ENCODE results near the gene JAZF1. TPM values are rescaled to one million over a fixed set of nuclear protein-coding genes. Genes with fewer than 3 reads are reported as not detected.

The JAZF1 gene
- total and polyA plus RNA-seq, 2 donors = 3.9 to 14.5 TPM

DNA sequence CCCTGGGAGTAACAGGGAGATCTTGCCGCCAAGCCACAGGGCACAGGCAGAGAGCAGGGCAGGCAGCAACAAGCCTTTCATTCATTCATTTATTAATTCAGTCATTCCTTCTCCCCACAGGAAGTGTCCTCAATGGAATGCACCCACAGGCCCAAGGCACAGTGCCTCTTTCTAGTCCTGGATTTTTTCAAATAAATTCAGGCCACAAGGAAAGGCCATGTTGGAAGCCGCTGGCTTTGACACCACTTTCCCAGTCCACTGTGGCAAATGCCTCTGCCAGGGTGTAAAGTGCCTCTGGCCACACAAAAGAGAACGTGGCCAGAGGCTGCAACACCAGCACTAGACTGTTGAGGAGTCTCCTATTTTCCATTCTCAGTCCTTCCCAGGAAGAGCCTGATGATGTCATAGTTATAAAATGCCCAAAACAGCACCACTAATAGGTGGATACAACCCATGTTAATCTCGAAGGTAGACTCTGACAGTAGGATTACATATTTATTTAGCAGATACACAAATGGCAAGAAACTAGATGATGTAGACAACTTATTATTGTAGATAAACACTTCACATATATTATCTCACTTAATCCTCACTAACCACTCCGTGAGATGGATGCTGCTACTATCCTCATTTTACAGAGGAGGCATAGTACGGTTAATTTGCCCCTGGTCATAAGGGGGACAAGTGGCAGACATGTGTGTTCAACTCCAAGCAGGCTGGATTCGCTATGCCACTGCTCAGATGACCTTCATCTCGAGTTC lies 5.5 kb downstream of the JAZF1 start:
- 95% methylated on average over 8 of the region's 8 CpGs for WGBS
- Histone ChIP-seq H3K27me3 (ENCODE audit: control insufficient read depth in 2 of 2, insufficient read depth in 1 of 2, low read length in 1 of 2) (peaks cover 0 to 8% of the 10 kb centered on the region in 2 donors), H3K4me3 (ENCODE audit: low read length in 2 of 2) (no peak overlapping the region), H3K9me3 (ENCODE audit: control insufficient read depth in 2 of 2, insufficient read depth in 1 of 2, low read length in 1 of 2) (no peaks in the 10 kb centered on the region), H3K4me1 (ENCODE audit: control insufficient read depth in 2 of 2, insufficient read depth in 2 of 2, low read length in 2 of 2) (peaks cover 0 to 4% of the 10 kb centered on the region in 2 donors), H3K36me3 (ENCODE audit: control insufficient read depth in 2 of 2, insufficient read depth in 2 of 2, low read length in 1 of 2) (peaks cover 0 to 3% of the 10 kb centered on the region in 2 donors), H3K27ac (ENCODE audit: low read depth in 1 of 2, low read length in 1 of 2) (no peak overlapping the region)
- DNase-seq (ENCODE audit: low read depth in 6 of 9, low spot score in 9 of 9) = no peak

DNA sequence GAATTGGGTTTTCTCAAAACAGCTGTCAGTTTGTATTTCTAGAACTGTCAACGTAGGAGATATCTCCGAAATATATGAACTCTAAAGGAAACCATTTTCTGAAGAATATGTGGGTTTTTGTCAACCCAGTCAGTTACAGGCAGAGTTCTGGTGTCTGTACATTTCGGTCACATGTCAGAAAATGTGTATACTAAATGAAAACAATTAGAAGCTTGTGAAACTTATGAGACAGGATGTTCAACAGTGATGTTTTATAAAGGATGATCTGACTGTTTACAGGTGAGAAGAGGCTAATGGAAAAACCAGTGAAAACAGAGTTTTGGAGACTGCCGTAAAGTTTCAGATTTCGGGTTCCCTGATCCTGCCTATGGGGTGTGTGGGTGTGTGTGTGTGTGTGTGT lies 6.2 kb downstream of the JAZF1 start:
- H3K36me3 ChIP-seq (ENCODE audit: control insufficient read depth in 2 of 2, insufficient read depth in 2 of 2, low read length in 1 of 2) = peaks cover 0 to 3% of the 10 kb centered on the region in 2 donors
- DNase-seq (ENCODE audit: low read depth in 6 of 9, low spot score in 9 of 9) = no peak
- H3K27me3 ChIP-seq (ENCODE audit: control insufficient read depth in 2 of 2, insufficient read depth in 1 of 2, low read length in 1 of 2) = peaks cover 0 to 8% of the 10 kb centered on the region in 2 donors
- no peak overlapping the region for H3K27ac ChIP-seq (ENCODE audit: low read depth in 1 of 2, low read length in 1 of 2)
- 92% methylated on average over 5 of the region's 5 CpGs for WGBS
- H3K9me3 ChIP-seq (ENCODE audit: control insufficient read depth in 2 of 2, insufficient read depth in 1 of 2, low read length in 1 of 2) = no peaks in the 10 kb centered on the region
- peaks cover 0 to 4% of the 10 kb centered on the region in 2 donors for H3K4me1 ChIP-seq (ENCODE audit: control insufficient read depth in 2 of 2, insufficient read depth in 2 of 2, low read length in 2 of 2)
- no peak overlapping the region for H3K4me3 ChIP-seq (ENCODE audit: low read length in 2 of 2)

DNA sequence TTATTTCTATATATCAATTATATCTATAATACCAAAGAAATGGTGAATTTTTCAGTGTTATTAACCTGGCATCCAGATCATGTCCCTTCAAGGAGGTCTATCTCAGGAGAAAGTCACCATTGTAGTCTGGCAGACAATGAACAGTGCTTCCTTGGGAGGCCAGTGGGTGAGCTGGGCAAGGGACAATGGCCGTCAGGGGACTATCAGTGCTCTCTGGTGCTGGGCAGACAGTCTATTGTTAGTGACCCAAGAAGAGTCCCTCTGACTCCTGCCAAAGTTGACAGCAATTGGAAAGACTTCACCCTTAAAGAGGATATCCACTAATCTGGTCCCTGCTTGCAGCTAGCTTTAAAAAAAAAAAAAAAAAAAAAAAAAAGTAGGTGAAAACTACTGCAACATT lies 7.1 kb downstream of the JAZF1 start:
- Histone ChIP-seq H3K4me3 (ENCODE audit: low read length in 2 of 2) (no peak overlapping the region), H3K36me3 (ENCODE audit: control insufficient read depth in 2 of 2, insufficient read depth in 2 of 2, low read length in 1 of 2) (peaks cover 0 to 3% of the 10 kb centered on the region in 2 donors), H3K9me3 (ENCODE audit: control insufficient read depth in 2 of 2, insufficient read depth in 1 of 2, low read length in 1 of 2) (no peaks in the 10 kb centered on the region), H3K27me3 (ENCODE audit: control insufficient read depth in 2 of 2, insufficient read depth in 1 of 2, low read length in 1 of 2) (no peaks in the 10 kb centered on the region), H3K4me1 (ENCODE audit: control insufficient read depth in 2 of 2, insufficient read depth in 2 of 2, low read length in 2 of 2) (no peaks in the 10 kb centered on the region), H3K27ac (ENCODE audit: low read depth in 1 of 2, low read length in 1 of 2) (no peak overlapping the region)
- no peak for DNase-seq (ENCODE audit: low read depth in 6 of 9, low spot score in 9 of 9)
- 100% methylated on average over 1 of the region's 1 CpG for WGBS

DNA sequence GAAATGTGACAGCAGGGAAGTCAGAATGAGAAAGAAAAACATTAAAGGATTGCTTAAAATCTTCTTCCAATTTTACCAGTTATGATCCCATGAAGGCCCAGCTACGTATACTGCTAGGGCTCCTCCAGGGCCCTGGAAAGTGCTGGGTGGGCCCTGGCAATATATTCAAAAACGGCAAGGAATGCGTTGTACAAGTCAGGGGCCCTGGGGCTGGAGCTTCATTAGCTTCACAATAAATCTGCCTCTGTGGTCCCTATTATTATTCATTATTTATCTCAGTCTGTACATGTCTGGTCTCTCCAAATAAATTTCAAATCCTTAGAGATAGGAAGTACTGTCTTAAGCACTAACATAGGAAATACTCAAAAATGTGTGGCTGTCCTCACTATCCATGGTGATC lies 7.6 kb downstream of the JAZF1 start:
- Histone ChIP-seq H3K4me3 (ENCODE audit: low read length in 2 of 2) (no peak overlapping the region), H3K27ac (ENCODE audit: low read depth in 1 of 2, low read length in 1 of 2) (no peak overlapping the region), H3K27me3 (ENCODE audit: control insufficient read depth in 2 of 2, insufficient read depth in 1 of 2, low read length in 1 of 2) (no peaks in the 10 kb centered on the region), H3K4me1 (ENCODE audit: control insufficient read depth in 2 of 2, insufficient read depth in 2 of 2, low read length in 2 of 2) (no peaks in the 10 kb centered on the region), H3K9me3 (ENCODE audit: control insufficient read depth in 2 of 2, insufficient read depth in 1 of 2, low read length in 1 of 2) (no peaks in the 10 kb centered on the region), H3K36me3 (ENCODE audit: control insufficient read depth in 2 of 2, insufficient read depth in 2 of 2, low read length in 1 of 2) (peaks cover 0 to 3% of the 10 kb centered on the region in 2 donors)
- no peak for DNase-seq (ENCODE audit: low read depth in 6 of 9, low spot score in 9 of 9)
- WGBS = 98% methylated on average over 3 of the region's 3 CpGs

DNA sequence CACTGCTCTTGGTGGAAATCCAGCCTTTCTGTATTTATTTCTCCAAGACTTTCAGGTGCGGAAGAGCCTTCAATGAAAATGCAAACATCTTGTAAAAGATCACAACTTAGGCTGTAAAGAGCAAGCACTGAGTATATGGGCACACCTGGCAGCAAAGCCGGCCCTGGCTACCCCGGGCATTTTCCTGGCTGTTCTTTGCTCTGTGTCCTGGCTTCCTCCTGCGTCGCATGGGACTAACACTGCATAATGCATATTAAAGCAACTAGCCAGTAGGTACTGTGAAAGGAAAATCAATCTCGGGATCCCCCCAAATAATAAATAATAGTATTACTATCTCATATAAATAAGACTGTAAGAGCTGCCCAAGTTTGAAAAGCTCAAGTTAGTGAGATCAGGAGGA lies 9.9 kb downstream of the JAZF1 start:
- H3K9me3 ChIP-seq (ENCODE audit: control insufficient read depth in 2 of 2, insufficient read depth in 1 of 2, low read length in 1 of 2) = no peaks in the 10 kb centered on the region
- H3K4me3 ChIP-seq (ENCODE audit: low read length in 2 of 2) = no peak overlapping the region
- H3K27me3 ChIP-seq (ENCODE audit: control insufficient read depth in 2 of 2, insufficient read depth in 1 of 2, low read length in 1 of 2) = no peaks in the 10 kb centered on the region
- WGBS = 97% methylated on average over 6 of the region's 6 CpGs
- H3K4me1 ChIP-seq (ENCODE audit: control insufficient read depth in 2 of 2, insufficient read depth in 2 of 2, low read length in 2 of 2) = no peaks in the 10 kb centered on the region
- peaks cover 0 to 3% of the 10 kb centered on the region in 2 donors for H3K36me3 ChIP-seq (ENCODE audit: control insufficient read depth in 2 of 2, insufficient read depth in 2 of 2, low read length in 1 of 2)
- H3K27ac ChIP-seq (ENCODE audit: low read depth in 1 of 2, low read length in 1 of 2) = no peak overlapping the region
- no peak for DNase-seq (ENCODE audit: low read depth in 6 of 9, low spot score in 9 of 9)

DNA sequence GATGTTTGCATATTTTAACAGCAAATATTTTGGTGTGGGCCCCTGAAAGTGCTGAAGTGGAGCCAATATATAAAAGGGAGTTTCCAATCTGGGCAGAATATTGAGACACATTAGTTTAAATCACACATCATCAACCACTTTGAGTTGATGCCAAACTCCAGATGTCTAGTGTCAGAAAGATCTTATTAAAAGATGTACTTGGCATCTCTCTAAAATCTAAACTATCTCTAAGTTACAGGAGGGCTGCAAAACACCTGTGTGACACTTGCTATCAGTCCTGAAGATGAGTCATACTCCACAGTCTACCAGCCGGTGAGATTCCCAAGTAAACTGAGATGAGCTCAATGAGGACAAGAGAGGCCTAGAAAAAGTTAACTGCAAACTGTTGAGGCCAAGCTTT lies 11.4 kb downstream of the JAZF1 start:
- DNase-seq (ENCODE audit: low read depth in 6 of 9, low spot score in 9 of 9) = no peak
- peak overlapping the region in 1 of 2 donors; percentile 5 for H3K27ac ChIP-seq (ENCODE audit: low read depth in 1 of 2, low read length in 1 of 2)
- no peaks in the 10 kb centered on the region for H3K4me1 ChIP-seq (ENCODE audit: control insufficient read depth in 2 of 2, insufficient read depth in 2 of 2, low read length in 2 of 2)
- no peaks in the 10 kb centered on the region for H3K27me3 ChIP-seq (ENCODE audit: control insufficient read depth in 2 of 2, insufficient read depth in 1 of 2, low read length in 1 of 2)
- H3K9me3 ChIP-seq (ENCODE audit: control insufficient read depth in 2 of 2, insufficient read depth in 1 of 2, low read length in 1 of 2) = no peaks in the 10 kb centered on the region
- WGBS = 96% methylated on average over 1 of the region's 1 CpG
- H3K4me3 ChIP-seq (ENCODE audit: low read length in 2 of 2) = no peak overlapping the region
- no peaks in the 10 kb centered on the region for H3K36me3 ChIP-seq (ENCODE audit: control insufficient read depth in 2 of 2, insufficient read depth in 2 of 2, low read length in 1 of 2)

DNA sequence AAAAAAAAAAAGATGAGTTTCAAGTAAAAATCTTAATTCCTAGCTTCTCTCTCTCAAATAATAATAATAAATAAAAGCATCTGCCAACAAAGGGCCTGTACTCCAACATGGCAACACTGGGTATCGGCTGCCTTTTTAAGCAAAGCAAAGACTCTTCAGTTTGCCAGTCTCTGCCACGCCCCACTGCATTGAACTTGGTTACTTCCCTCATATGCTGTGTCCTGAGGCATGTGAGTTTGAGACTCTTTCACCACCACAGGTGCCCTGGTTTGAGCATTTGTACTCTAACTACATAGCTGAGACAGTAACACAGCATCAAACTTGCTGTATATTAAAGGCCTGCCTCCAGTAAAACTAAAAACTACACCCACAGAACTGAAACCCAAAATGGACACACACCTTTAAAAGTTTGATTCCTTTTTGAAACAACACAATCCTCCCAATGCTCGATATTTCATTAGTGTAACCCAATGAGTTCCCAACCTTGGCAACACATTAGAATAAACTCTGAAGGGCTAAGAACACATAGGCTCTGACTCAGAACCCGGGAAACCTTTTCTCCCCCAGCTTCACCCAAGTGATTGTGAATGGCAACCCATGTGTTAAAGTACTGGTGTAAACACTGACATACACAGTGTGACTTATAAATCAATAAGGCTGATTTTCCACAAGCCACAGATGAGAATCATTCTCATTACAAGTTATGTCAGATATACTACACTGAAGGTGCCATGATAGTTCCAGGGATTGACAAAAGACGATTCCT lies 12.0 kb downstream of the JAZF1 start:
- DNase-seq (ENCODE audit: low read depth in 6 of 9, low spot score in 9 of 9) = no peak
- no peaks in the 10 kb centered on the region for H3K9me3 ChIP-seq (ENCODE audit: control insufficient read depth in 2 of 2, insufficient read depth in 1 of 2, low read length in 1 of 2)
- H3K4me1 ChIP-seq (ENCODE audit: control insufficient read depth in 2 of 2, insufficient read depth in 2 of 2, low read length in 2 of 2) = no peaks in the 10 kb centered on the region
- H3K36me3 ChIP-seq (ENCODE audit: control insufficient read depth in 2 of 2, insufficient read depth in 2 of 2, low read length in 1 of 2) = no peaks in the 10 kb centered on the region
- no peaks in the 10 kb centered on the region for H3K27me3 ChIP-seq (ENCODE audit: control insufficient read depth in 2 of 2, insufficient read depth in 1 of 2, low read length in 1 of 2)
- no peak overlapping the region for H3K4me3 ChIP-seq (ENCODE audit: low read length in 2 of 2)
- 96% methylated on average over 5 of the region's 5 CpGs for WGBS
- no peak overlapping the region for H3K27ac ChIP-seq (ENCODE audit: low read depth in 1 of 2, low read length in 1 of 2)

DNA sequence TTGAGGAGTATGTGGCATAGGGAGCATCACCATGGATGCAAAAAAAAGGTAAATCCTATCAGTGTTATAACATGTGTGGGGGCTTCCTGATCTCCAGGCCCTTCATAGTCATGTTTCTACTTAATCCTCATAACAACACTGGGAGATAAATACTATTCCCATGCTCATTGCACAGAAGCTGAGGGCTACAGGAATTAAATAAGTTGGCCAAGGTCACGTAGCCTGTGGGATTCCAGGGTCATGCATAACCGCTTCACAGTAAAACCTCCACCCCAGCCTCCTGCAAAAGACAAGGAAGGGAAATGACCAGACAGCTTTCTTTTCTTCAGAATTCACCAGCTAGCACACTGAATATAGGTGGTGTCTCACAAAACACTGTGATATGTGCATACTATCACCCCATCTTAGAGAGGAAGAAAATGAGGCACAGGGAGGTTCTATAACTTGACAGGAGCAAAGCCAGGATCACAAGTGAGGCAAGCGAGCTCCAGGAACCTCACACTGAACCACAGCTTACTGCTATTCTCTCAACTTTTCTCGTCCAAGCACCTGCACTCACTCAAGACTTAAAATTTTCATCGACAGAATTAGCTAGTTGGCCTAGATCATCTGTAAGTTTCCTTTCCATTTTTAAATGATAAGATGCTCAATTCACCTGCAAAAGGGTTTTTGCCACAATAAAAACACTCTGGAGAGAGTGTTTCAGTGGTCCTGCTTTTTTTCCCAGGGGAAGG lies 13.4 kb downstream of the JAZF1 start:
- Histone ChIP-seq H3K4me3 (ENCODE audit: low read length in 2 of 2) (no peak overlapping the region), H3K9me3 (ENCODE audit: control insufficient read depth in 2 of 2, insufficient read depth in 1 of 2, low read length in 1 of 2) (no peaks in the 10 kb centered on the region), H3K36me3 (ENCODE audit: control insufficient read depth in 2 of 2, insufficient read depth in 2 of 2, low read length in 1 of 2) (no peaks in the 10 kb centered on the region), H3K27me3 (ENCODE audit: control insufficient read depth in 2 of 2, insufficient read depth in 1 of 2, low read length in 1 of 2) (no peaks in the 10 kb centered on the region), H3K27ac (ENCODE audit: low read depth in 1 of 2, low read length in 1 of 2) (no peak overlapping the region), H3K4me1 (ENCODE audit: control insufficient read depth in 2 of 2, insufficient read depth in 2 of 2, low read length in 2 of 2) (no peaks in the 10 kb centered on the region)
- DNase-seq (ENCODE audit: low read depth in 6 of 9, low spot score in 9 of 9) = no peak
- 96% methylated on average over 5 of the region's 5 CpGs for WGBS

Measured in thymus (tissue), 11 donors.